Sigmoid colon (tissue), 4 donors: ENCODE measurements around the gene RGSL1.

Experiments used
- POLR2A ChIP-seq, 2 donors: fragments of 450-650 bp; IDR thresholded peaks; one replicate each; pipeline ENCODE4 v1.6.1; 2016; ENCODE audit warnings: antibody characterized with exemption in 2 of 2, mild to moderate bottlenecking in 2 of 2, moderate library complexity in 2 of 2
- POLR2AphosphoS5 ChIP-seq, 4 donors: sonication (generic); formaldehyde crosslinking; IDR thresholded peaks; one replicate each; pipeline ENCODE4 v1.6.1; 2017; ENCODE audit warnings: antibody characterized with exemption in 4 of 4
- TF ChIP-seq, protein P1 (sequence below), 4 experiments: fragments of 450-650 bp in 3 of 4; fragments of 200-600 bp in 1 of 4; IDR thresholded peaks; one replicate each; pipeline ENCODE4 v1.5.1; 2016 to 2019; ENCODE audit warnings: antibody characterized with exemption in 4 of 4, mild to moderate bottlenecking in 3 of 4, moderate library complexity in 2 of 4

DNA sequence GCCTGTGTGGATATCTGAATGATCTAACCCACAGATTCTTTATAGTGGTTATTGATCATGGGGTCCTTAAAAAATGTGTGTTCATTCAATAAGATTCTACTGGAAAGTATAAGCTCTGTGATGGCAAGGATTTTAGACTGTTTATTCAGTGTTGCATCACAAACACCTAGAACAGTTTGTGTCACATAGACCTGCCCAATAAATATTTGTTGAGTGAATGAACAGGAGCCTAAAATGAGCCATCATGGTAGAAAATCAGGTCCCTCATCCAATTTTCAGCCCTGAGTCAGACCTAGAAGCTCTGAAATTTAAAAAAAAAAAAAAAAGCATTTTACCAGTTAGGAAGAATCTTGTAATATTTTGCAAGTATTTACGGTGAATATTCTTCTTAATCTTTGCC lies 2.3 kb upstream of the RGSL1 start:
- TF ChIP-seq POLR2AphosphoS5 (IDR thresholded peaks at IDR 0.05) (no peak), POLR2A (IDR thresholded peaks at IDR 0.05) (no peak)
- TF ChIP-seq, protein P1, sequence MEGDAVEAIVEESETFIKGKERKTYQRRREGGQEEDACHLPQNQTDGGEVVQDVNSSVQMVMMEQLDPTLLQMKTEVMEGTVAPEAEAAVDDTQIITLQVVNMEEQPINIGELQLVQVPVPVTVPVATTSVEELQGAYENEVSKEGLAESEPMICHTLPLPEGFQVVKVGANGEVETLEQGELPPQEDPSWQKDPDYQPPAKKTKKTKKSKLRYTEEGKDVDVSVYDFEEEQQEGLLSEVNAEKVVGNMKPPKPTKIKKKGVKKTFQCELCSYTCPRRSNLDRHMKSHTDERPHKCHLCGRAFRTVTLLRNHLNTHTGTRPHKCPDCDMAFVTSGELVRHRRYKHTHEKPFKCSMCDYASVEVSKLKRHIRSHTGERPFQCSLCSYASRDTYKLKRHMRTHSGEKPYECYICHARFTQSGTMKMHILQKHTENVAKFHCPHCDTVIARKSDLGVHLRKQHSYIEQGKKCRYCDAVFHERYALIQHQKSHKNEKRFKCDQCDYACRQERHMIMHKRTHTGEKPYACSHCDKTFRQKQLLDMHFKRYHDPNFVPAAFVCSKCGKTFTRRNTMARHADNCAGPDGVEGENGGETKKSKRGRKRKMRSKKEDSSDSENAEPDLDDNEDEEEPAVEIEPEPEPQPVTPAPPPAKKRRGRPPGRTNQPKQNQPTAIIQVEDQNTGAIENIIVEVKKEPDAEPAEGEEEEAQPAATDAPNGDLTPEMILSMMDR (IDR thresholded peaks at IDR 0.05) = no peak
